Endothelial cell of umbilical vein (primary cell): Measurements from ENCODE around the gene GET4. TPM values are rescaled to one million over a fixed set of nuclear protein-coding genes. Genes with fewer than 3 reads are reported as not detected.
"Not testable (repeated sequence)": the region's sequence is repeated elsewhere in the genome, so short reads cannot be mapped to it uniquely, and the experiment has no call there.

ENCODE experiments used
- BruUV-seq: library from RNA; stranded (reverse); fragments of 400-500 nt; replicated peaks from 2 replicates; lab custom pipeline; 2021; lab: Mats Ljungman, UMichigan
- CTCF ChIA-PET: fragments of 300-600, 350-600 bp; sonication (Branson Sonifier 250); formaldehyde crosslinking; loops from one replicate; lab custom pipeline; 2021; ENCODE audit warnings: antibody characterized with exemption, inconsistent platforms; lab: Charles Lee
- POLR2A ChIA-PET: fragments of 300-600, 350-600 bp; sonication (Branson Sonifier 250); formaldehyde crosslinking; loops from one replicate; lab custom pipeline; 2021; ENCODE audit warnings: antibody characterized with exemption, inconsistent platforms; lab: Charles Lee
- DNase-seq: peaks from one replicate; pipeline ENCODE4 v3.0.0-alpha.2; 2011; ENCODE audit warnings: low read depth, low spot score
- FAIRE-seq: peaks from 2 replicates; lab custom pipeline; 2011; peaks lifted over from hg19 to GRCh38; lab: Jason Lieb, UNC
- H2AFZ ChIP-seq: 2 replicates; pipeline ENCODE4 v1.6.0; 2012; ENCODE audit warnings: low read depth, low read length, control low read depth, inconsistent platforms
- H3K27ac ChIP-seq: 2 replicates; pipeline ENCODE4 v1.5.1; 2011; ENCODE audit warnings: low read depth, mild to moderate bottlenecking, control low read depth, low read length, moderate library complexity; ENCODE audit not compliant: insufficient read depth
- H3K27me3 ChIP-seq, 2 experiments: 2 replicates each; pipeline versions ENCODE4 v1.6.0 to v1.6.1; 2011; ENCODE audit warnings: low read length in 2 of 2, mixed read lengths in 1 of 2; ENCODE audit not compliant: control insufficient read depth in 2 of 2, insufficient read depth in 2 of 2
- H3K36me3 ChIP-seq, 2 experiments: 2 replicates in 1 of 2; 3 replicates in 1 of 2; pipeline ENCODE4 v1.5.1; 2011; ENCODE audit warnings: low read length in 2 of 2, mild to moderate bottlenecking in 1 of 2, moderate library complexity in 1 of 2; ENCODE audit not compliant: control insufficient read depth in 2 of 2, insufficient read depth in 2 of 2; ENCODE audit errors: extremely low read depth in 1 of 2
- H3K4me1 ChIP-seq: 3 replicates; pipeline ENCODE4 v1.5.1; 2011; ENCODE audit warnings: mild to moderate bottlenecking, low read length; ENCODE audit not compliant: control insufficient read depth, insufficient read depth; ENCODE audit errors: extremely low read depth
- H3K4me2 ChIP-seq: 2 replicates; pipeline ENCODE4 v1.6.1; 2011; ENCODE audit warnings: low read length, control low read depth, mixed read lengths; ENCODE audit not compliant: insufficient read depth
- H3K4me3 ChIP-seq, 3 experiments: fragments of 200-600 bp in 1 of 3; sonication (generic), shearing (Covaris generic) in 1 of 3; replicated peaks in 1 of 3; 2 replicates each; pipeline ENCODE4 v1.5.1; 2011 to 2016; ENCODE audit warnings: control low read depth in 3 of 3, low read length in 3 of 3, mild to moderate bottlenecking in 2 of 3, inconsistent platforms in 1 of 3, low read depth in 1 of 3, moderate library complexity in 1 of 3; ENCODE audit not compliant: insufficient read depth in 1 of 3
- H3K79me2 ChIP-seq: 2 replicates; pipeline ENCODE4 v1.6.0; 2012; ENCODE audit warnings: low read length, inconsistent platforms; ENCODE audit not compliant: control insufficient read depth, insufficient read depth
- H3K9ac ChIP-seq: replicated peaks from 2 replicates; pipeline ENCODE3; 2011; ENCODE audit warnings: low read length, control low read depth; ENCODE audit not compliant: insufficient read depth; ENCODE audit errors: extremely low read depth
- H3K9me1 ChIP-seq: replicated peaks from 3 replicates; pipeline ENCODE4 v1.6.0; 2011; ENCODE audit warnings: mild to moderate bottlenecking, low read length; ENCODE audit not compliant: control insufficient read depth, insufficient read depth; ENCODE audit errors: extremely low read depth
- H3K9me3 ChIP-seq: replicated peaks from 2 replicates; pipeline ENCODE4 v1.5.1; 2012; ENCODE audit warnings: low read length, inconsistent platforms; ENCODE audit not compliant: control insufficient read depth, insufficient read depth
- H4K20me1 ChIP-seq: replicated peaks from 2 replicates; pipeline ENCODE3; 2011; ENCODE audit warnings: mild to moderate bottlenecking, low read length; ENCODE audit not compliant: control insufficient read depth, insufficient read depth; ENCODE audit errors: extremely low read depth
- CTCF ChIP-seq, 2 donors: IDR thresholded peaks; 1 replicate in 1 of 2; 2 replicates in 1 of 2; pipeline ENCODE4 v1.5.1; 2011; ENCODE audit warnings: low read length in 2 of 2, mild to moderate bottlenecking in 2 of 2, moderate library complexity in 2 of 2, control low read depth in 1 of 2, inconsistent platforms in 1 of 2, low read depth in 1 of 2; ENCODE audit not compliant: insufficient read depth in 1 of 2; ENCODE audit errors: extremely low read depth in 1 of 2
- FOS ChIP-seq: IDR thresholded peaks from 2 replicates; pipeline ENCODE4 v1.6.1; 2011; ENCODE audit warnings: mild to moderate bottlenecking, low read length, moderate library complexity, borderline replicate concordance; ENCODE audit not compliant: insufficient read depth
- GATA2 ChIP-seq: IDR thresholded peaks from 2 replicates; pipeline ENCODE4 v1.7.0; 2011; ENCODE audit warnings: low read depth, mild to moderate bottlenecking, moderate library complexity, mixed read lengths, low read length; ENCODE audit not compliant: insufficient read length, insufficient read depth
- MAX ChIP-seq: IDR thresholded peaks from 2 replicates; pipeline ENCODE4 v1.6.1; 2011; ENCODE audit not compliant: insufficient read depth, insufficient read length
- MYC ChIP-seq: IDR thresholded peaks from one replicate; pipeline ENCODE4 v1.6.1; 2011; ENCODE audit warnings: mild to moderate bottlenecking, low read depth, low read length
- POLR2A ChIP-seq: IDR thresholded peaks from 2 replicates; pipeline ENCODE4 v1.6.1; 2012; ENCODE audit warnings: low read depth, mild to moderate bottlenecking, control low read depth, low read length
- dilution Hi-C: fragments of 300-500 bp; cut with MboI; formaldehyde crosslinking; loops from one replicate; pipeline ENCODE4 v1.15.0; 2019; ENCODE audit warnings: low sequenced_read_pairs; ENCODE audit not compliant: extremely low pct_ligation_motif_present
- intact Hi-C: fragments of 100-400 bp; cut with micrococcal nuclease; formaldehyde crosslinking; loops from one replicate; pipeline ENCODE4 v1.10.0; 2022
- polyA plus RNA-seq, 4 experiments: library from polyadenylated mRNA; depleted of rRNA in 3 of 4; stranded (reverse) in 3 of 4; unstranded in 1 of 4; fragments of >200 nt; gene quantifications; 2 replicates each; pipeline versions ENCODE4 v1.2.1 to v1.2.3, GENCODE V29; 2011 to 2012; ENCODE audit warnings: missing spikeins in 1 of 4
- total RNA-seq: library from RNA; stranded (reverse); gene quantifications from 2 replicates; pipeline ENCODE4 v1.2.3, GENCODE V29; 2021

GET4 gene
- total and polyA plus RNA-seq, 2 donors (not counting 3 experiments of a cell fraction or from before 2014, with no cell fraction given): 48.4 to 58.1 TPM

GRCh38 chr7:871900-872537, 4.3 kb upstream of the GET4 start:
- intact Hi-C loops: no loop called here
- Histone ChIP-seq H3K9ac (no peak overlapping the region), H3K79me2 (peaks cover 2% of the 10 kb centered on the region), H3K9me3 (no peaks in the 10 kb centered on the region), H3K36me3 (peaks cover 2 to 7% of the 10 kb centered on the region in 2 experiments), H4K20me1 (no peaks in the 10 kb centered on the region), H3K27me3 (no peaks in the 10 kb centered on the region), H2AFZ (no peak overlapping the region), H3K4me3 (no peak overlapping the region), H3K4me1 (peaks cover 15% of the 10 kb centered on the region), H3K27ac (no peak overlapping the region), H3K9me1 (no peaks in the 10 kb centered on the region), H3K4me2 (no peak overlapping the region)
- no TSS peak for BruUV-seq
- dilution Hi-C loops: no loop called here
- TF ChIP-seq MAX (no peak), GATA2 (no peak), CTCF (IDR thresholded peaks at IDR 0.05; ENCODE audit: extremely low read depth in 1 of 2, insufficient read depth in 1 of 2, low read depth in 1 of 2, low read length in 2 of 2) (no peak), FOS (no peak), POLR2A (no peak), MYC (no peak)
- ChIA-PET CTCF (interaction anchor here (0.8 to 3.1 kb wide), 7 partner anchors 12 to 550 kb away, joined by 3 to 89 read pairs (median 16); no protein-coding TSS in a partner anchor), POLR2A (interaction anchor here (1.2 kb wide), 1 partner anchor 84 kb away, joined by 3 read pairs; no protein-coding TSS in a partner anchor)
- FAIRE-seq: no peak
- no peak for DNase-seq

DNA sequence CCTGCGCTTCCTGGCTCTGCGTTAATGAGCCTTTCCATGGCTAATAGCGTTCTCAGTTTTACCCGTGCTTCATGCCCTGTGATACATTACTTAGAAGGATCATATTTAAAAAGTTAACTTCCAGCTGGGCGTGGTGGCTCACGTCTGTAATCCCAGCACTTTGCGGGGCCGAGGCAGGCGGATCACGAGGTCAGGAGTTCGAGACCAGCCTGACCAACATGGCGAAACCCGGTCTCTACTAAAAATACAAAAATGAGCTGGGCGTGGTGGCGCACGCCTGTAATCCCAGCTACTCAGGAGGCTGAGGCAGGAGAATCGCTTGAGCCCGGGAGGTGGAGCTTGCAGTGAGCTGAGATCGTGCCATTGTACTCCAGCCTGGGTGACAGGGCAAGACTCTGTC, 3.7 kb upstream of the GET4 start:
- DNase-seq, H3K27ac ChIP-seq, H3K4me3 ChIP-seq, H3K9me3 ChIP-seq, H4K20me1 ChIP-seq, H2AFZ ChIP-seq, BruUV-seq, H3K4me2 ChIP-seq, H3K79me2 ChIP-seq, H3K36me3 ChIP-seq, dilution Hi-C loops, FAIRE-seq, H3K4me1 ChIP-seq, H3K27me3 ChIP-seq, H3K9ac ChIP-seq, H3K9me1 ChIP-seq: not testable (repeated sequence)
- intact Hi-C loops: loop anchor here (1.0 kb wide), 3 partner anchors 36 to 550 kb away; no protein-coding TSS in a partner anchor
- POLR2A ChIA-PET: interaction anchor here (1.2 kb wide), 1 partner anchor 85 kb away, joined by 3 read pairs; no protein-coding TSS in a partner anchor
- CTCF ChIA-PET: interaction anchor here (1.3 to 3.1 kb wide), 16 partner anchors 9 to 556 kb away, joined by 3 to 89 read pairs (median 8); partner anchors contain the start of gene SUN1
